HG03066 (cell line): ENCODE data around the gene RNF128.

ENCODE experiments used
- ATAC-seq: cut with Tn5 transposase; IDR thresholded peaks from one replicate; pipeline ENCODE4 v1.9.1; 2021; ENCODE audit warnings: low read depth; ENCODE audit not compliant: unreplicated experiment

The RNF128 gene, protein sequence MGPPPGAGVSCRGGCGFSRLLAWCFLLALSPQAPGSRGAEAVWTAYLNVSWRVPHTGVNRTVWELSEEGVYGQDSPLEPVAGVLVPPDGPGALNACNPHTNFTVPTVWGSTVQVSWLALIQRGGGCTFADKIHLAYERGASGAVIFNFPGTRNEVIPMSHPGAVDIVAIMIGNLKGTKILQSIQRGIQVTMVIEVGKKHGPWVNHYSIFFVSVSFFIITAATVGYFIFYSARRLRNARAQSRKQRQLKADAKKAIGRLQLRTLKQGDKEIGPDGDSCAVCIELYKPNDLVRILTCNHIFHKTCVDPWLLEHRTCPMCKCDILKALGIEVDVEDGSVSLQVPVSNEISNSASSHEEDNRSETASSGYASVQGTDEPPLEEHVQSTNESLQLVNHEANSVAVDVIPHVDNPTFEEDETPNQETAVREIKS

GRCh38 chrX:106726485-106727437 lies at the start of gene RNF128:
Gene RNF128 (plus strand): TSS chrX:106726701. CDS start chrX:106726914, 213 bp downstream.
- no peak for ATAC-seq

DNA sequence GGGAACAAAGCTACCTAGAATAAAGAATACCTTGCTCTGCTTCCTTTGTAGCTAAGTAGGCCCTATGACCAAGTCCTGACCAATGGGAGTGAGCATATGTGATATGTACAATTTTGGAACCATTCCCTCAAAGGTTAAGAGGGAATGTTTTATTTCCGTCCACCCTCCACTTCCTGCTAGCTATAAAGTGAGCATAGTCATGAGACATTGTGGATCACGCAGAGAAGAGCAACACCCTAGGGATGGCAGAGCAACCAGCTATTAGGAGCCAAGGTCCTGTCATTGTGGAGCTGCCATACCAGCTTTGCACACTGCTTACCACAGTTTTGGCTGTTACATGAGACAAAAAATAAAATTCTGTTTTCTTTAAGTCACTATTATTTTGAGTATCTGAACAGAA lies 45.8 kb upstream of the RNF128 start:
- ATAC-seq = no peak

DNA sequence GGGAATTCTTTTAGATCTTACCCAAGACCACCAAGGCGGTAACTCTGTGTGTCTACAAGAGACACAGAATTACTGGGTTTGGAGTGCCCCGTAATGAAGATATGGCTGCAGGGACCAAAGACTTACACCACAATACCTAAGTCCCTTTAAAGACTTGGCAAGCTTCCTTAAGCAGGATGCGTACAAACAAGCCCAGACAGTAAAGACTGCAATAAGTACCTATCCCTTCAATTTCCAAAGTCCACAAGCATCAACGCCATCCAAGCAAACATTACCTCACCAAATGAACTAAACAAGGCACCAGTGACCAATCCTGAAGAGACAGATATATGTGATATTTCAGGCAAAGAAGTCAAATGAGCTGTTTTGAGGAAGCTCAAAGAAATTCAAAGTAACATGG lies 42.3 kb upstream of the RNF128 start:
- no peak for ATAC-seq

GRCh38 chrX:106692425-106693065 lies 34.0 kb upstream of the RNF128 start:
- ATAC-seq = no peak

- no peak for ATAC-seq
Observed at GRCh38 chrX:106696502-106696901, 30.0 kb upstream of the RNF128 start.

DNA sequence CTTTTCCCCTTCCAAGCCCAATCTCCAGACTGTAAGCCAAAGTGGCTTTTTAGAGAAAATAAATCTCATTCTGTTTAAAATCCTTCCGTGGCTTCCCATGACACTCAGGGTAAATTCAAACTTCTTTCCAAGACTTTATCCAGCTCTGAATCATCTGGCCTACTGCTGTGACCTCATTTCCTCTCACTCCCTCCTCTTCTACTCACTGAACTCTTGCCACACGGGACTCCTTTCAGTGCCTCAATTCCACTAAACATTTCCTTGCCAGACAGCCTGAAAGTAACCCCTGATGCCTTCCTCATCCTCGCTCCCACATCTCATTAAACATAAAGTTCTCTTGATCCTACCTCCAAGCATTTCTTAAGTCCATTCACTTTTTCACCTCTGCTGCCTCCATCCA lies 27.8 kb upstream of the RNF128 start:
- ATAC-seq = no peak

DNA sequence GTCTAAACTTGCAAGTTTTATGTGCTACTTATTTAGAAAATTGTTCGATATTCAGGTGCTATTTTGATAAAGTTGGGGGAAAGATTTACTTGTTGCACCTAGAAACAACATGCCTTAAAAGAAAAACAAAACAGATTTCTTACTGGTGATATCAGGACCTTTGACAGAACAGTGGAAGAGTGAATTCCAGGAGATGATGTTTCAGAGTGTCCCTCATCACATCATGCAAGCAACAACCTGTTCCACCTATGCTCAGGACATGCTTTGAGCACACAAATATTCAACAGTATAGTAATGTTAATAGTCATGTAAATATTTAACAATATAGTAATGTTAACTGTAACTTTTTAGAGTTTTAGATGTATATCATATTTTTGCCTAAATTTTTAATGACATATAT lies 23.9 kb upstream of the RNF128 start:
- ATAC-seq = no peak

DNA sequence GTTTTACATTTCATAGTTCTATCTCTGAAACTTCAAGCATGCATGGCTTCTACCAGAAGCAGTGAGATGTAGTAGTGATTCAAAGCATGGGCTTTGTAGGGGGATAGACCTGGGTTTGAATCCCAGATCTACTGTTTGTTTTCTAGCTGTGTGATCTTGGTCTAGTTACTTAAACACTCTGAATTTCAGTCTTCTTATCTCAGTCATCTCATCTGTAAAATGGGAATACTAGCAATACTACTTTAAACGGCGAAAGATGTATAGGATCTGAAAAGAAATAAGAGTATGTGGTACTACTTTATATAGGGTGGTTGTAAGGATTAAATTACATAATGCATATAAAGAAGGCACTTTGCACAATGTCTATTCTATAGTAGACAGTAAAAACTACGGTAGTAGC lies 20.0 kb upstream of the RNF128 start:
- ATAC-seq = no peak

DNA sequence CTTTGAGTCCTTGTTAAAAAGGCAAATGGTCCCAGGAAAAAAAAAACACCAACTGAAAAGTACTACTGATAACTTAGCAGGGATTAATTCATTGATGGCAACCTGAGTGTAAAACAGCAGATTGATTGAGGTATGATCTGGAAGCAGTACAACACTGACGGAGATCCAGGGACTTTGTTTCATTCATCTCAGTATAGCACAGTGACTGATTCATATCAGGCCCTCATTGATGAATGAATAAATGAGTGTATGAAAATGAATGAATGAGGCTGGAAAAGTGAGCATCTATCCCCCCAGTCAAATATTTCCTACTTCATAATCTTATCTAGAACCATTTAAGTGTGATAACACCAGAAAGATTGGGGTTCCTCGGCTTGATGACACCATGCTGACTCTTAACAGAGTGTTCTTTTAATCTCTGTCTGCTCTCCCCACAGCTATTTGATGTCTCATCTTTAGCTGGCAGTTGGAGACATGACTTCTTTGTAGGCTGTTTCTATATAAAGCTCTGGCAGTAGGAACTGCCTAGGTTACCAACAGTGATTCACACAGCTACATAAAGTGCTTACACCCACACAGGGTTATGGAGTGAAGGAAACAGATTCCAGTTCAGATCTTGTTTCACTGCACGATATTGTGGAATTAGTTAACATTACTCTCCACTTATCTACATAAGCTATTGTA lies 18.6 kb upstream of the RNF128 start:
- ATAC-seq = no peak

DNA sequence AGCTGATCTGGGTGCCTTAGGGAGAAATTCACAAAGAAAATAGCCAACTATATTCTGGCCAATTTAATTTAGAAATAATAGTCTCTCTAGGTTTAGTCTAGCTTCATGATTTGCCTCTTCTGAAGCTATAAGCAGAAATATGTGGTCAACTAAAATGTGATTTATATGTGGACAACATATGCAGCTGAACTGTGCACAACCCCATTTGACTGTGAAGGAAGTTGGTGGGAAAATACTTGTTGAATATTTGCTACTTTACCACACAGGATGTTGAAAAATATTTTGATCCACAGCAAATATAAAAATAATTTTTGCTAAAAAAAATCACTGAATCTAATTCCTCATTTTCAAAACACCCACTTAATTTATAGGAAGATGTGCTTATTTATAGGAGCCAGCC lies 15.7 kb upstream of the RNF128 start:
- ATAC-seq = no peak

GRCh38 chrX:106711375-106711774 lies 15.1 kb upstream of the RNF128 start:
- ATAC-seq = no peak

DNA sequence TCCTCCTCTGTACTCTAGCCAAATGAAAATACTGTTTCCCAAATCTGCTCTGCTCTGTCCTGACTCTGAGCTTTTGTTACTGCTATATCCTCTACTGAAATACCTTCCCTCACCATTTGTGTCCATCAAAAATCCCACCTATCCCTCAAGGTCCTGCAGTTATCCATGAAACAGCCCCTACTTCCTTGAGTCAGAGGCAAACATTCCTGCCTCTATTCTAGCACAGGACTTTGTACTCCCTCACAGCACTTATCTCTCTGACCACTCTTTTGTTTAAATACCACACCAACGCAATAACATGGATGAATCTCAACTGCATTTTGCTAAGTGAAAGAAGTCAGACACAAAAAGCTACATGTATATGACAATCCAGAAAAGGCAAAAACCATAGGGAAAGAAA lies 10.5 kb upstream of the RNF128 start:
- ATAC-seq = no peak

DNA sequence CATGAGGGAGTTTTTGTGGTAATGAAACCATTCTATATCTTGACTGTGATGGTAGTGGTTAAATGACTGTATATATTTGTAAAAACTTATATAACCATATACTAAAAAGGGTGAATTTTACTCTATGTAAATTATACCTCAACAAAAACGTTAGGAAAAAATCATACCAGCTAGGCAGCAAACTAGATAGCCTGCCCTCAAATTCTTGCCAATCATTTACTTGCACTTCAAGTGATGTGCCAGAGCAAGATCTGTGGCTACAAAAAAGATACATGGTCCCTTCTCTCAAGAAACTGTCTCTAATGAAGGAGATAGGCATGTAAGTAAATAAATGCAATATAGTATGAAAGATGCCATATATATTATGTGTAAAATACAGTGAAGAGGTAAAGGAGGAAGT lies 10.0 kb upstream of the RNF128 start:
- ATAC-seq = no peak

DNA sequence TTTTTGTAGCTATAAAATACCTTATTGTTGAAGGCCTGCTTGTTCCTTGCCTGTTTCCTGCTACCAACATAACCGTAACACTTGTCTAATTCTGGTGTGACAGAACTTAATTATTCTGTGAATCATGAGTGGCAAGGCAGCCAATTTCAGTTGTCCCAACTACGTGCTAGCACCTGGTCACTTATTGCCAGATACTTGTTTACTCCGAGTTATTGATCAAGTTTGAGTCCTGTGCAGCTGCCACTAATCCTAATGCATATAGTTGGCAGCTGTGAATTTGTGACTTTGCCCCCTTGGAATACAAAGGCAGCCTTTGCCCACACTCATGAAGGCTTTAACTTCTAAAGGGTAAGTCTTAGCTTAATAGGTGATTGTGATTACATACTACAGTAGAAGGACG lies 7.8 kb upstream of the RNF128 start:
- ATAC-seq = no peak

DNA sequence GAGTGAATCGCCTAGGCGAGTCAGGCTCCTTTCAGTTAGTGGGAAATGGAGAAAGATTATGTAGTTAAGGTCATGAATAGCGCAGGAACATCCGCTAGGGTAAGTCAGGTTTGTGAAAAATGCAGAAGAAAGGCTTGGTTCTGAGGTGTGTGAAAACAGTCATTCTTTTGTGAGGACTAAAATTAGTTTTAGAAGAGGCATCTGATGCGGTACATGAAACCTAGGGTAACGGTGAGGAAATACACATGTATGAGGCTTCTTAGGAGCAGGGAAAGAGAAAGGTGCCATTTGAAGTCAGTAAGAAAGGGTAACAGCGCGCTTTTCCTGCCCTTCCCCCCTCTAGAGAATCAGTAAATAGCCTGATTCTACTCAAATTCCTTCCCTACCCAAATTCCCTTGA lies 570 bp upstream of the RNF128 start:
- ATAC-seq = no peak

DNA sequence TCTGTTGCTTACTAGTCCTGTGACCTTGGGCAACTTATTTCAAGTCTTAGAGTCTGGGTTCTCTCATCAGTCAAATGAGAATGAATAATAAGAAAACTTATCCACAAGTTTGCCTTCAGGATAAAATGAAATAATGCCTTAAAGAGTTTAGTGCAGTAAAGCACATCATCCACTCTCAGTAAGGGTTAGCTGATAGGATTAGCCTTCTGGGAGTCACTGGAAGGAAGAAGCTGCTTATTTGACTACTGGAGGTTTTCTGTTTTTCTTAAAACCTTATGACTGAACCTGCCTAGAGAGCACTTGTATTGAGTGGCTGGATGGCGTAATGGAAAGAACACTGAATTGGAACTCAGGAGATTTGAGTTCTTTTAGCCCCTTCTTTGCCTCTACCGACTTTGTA lies 1.8 kb downstream of the RNF128 start:
- no peak for ATAC-seq

DNA sequence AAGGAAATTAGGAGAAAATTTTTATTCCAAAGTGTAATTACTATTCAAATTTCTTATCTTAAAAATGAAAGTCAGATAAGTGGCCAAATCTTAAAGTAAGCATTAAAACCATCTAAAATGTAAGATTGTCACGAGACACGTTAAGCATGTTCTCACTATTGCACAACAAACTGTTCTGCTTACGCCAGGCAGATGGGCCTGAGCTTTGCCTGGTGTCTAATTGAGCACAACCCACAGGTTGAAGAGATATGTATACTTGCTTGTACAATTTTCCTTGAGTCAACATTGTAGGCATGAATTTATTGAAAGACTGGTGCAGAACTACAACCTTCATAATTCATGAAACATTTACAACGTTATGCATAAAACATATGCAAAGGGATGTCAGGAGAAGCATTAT lies 3.9 kb downstream of the RNF128 start:
- no peak for ATAC-seq

- ATAC-seq = no peak
Observed at GRCh38 chrX:106731590-106731989, 5.1 kb downstream of the RNF128 start.

DNA sequence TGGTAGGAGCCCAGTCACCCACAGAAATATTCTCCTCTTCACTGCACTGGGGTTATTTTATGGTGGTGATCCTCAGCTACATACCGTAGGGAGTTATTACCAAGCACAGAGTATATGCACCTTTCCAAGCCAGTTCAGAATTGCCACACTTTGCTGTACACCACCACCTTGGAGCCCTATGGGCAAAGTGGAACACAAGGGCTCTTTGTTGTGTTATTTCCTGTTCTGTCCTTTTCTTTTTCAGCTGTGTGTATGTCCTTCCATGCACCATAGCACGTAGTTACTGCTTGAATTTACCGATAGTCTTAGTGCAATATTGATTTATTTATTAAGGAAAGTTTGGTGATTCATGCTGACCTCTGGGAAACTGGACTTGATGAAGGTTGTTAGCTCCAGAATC lies 8.3 kb downstream of the RNF128 start:
- ATAC-seq = no peak

- no peak for ATAC-seq
Observed at GRCh38 chrX:106740193-106740780, 13.8 kb downstream of the RNF128 start.
